GM12878 (cell line): ENCODE data around the gene SHB. TPM values are rescaled to one million over a fixed set of nuclear protein-coding genes. Genes with fewer than 3 reads are reported as not detected.

Experiments used
- ATAC-seq: fragments of 200-7000 bp; cut with Tn5 transposase; 3 replicates; pipeline ENCODE4 v1.9.1; 2020; ENCODE audit warnings: mild to moderate bottlenecking, moderate library complexity
- BruUV-seq: library from RNA; stranded (reverse); fragments of 400-500 nt; replicated peaks from 2 replicates; lab custom pipeline; 2021; lab: Mats Ljungman, UMichigan
- CTCF ChIA-PET: fragments of 300-600 bp; sonication (Branson Sonifier 250); formaldehyde crosslinking; extraction: SDS; loops from one replicate; lab custom pipeline; 2021; ENCODE audit warnings: inconsistent platforms; lab: Yijun Ruan, JAX
- POLR2A ChIA-PET: fragments of 350-600 bp; formaldehyde crosslinking; extraction: SDS; loops from one replicate; lab custom pipeline; 2021; ENCODE audit warnings: inconsistent platforms; lab: Charles Lee
- RAD21 ChIA-PET: fragments of 300-600 bp; sonication (Branson Sonifier 250); formaldehyde crosslinking; loops from one replicate; lab custom pipeline; 2023; ENCODE audit warnings: antibody characterized with exemption; ENCODE audit not compliant: unreplicated experiment; lab: Charles Lee
- SMC1A ChIA-PET: fragments of 300-600 bp; sonication (Branson Sonifier 250); formaldehyde crosslinking; loops from one replicate; lab custom pipeline; 2023; ENCODE audit not compliant: unreplicated experiment, uncharacterized antibody; lab: Charles Lee
- DNase-seq: peaks from one replicate; pipeline ENCODE4 v3.0.0-alpha.2; 2011; ENCODE audit warnings: low read depth, low spot score
- FAIRE-seq: peaks from 3 replicates; lab custom pipeline; 2011; peaks lifted over from hg19 to GRCh38; lab: Jason Lieb, UNC
- H2AFZ ChIP-seq: 2 replicates; pipeline ENCODE4 v1.6.0; 2011; ENCODE audit warnings: low read depth, low read length, control low read depth; ENCODE audit not compliant: control insufficient read depth
- H3K27ac ChIP-seq: 2 replicates; pipeline ENCODE4 v1.5.1; 2011; ENCODE audit warnings: control low read depth; ENCODE audit not compliant: control insufficient read depth, insufficient read depth
- H3K27me3 ChIP-seq, 2 experiments: replicated peaks in 1 of 2; 2 replicates each; pipeline versions ENCODE4 v1.6.0 to v1.6.1; 2011; ENCODE audit warnings: low read length in 1 of 2; ENCODE audit not compliant: control insufficient read depth in 2 of 2, insufficient read depth in 2 of 2
- H3K36me3 ChIP-seq, 2 experiments: 2 replicates each; pipeline ENCODE4 v1.5.1; 2011; ENCODE audit warnings: low read length in 1 of 2; ENCODE audit not compliant: control insufficient read depth in 2 of 2, insufficient read depth in 2 of 2
- H3K4me1 ChIP-seq: 2 replicates; pipeline ENCODE4 v1.6.1; 2011; ENCODE audit warnings: mild to moderate bottlenecking, low read length, moderate library complexity, mixed read lengths; ENCODE audit not compliant: control insufficient read depth, insufficient read depth
- H3K4me2 ChIP-seq: 2 replicates; pipeline ENCODE4 v1.6.0; 2011; ENCODE audit warnings: control low read depth; ENCODE audit not compliant: control insufficient read depth, insufficient read depth
- H3K4me3 ChIP-seq: fragments of 200-600 bp; sonication (generic); 2 replicates; pipeline ENCODE4 v1.5.1; 2016
- H3K79me2 ChIP-seq: 2 replicates; pipeline ENCODE4 v1.6.0; 2011; ENCODE audit warnings: low read length; ENCODE audit not compliant: control insufficient read depth, insufficient read depth
- H3K9ac ChIP-seq: 2 replicates; pipeline ENCODE4 v1.8.0; 2011; ENCODE audit warnings: low read length, control low read depth, mixed read lengths; ENCODE audit not compliant: control insufficient read depth, insufficient read depth
- H3K9me3 ChIP-seq: replicated peaks from 3 replicates; pipeline ENCODE4 v1.5.1; 2011; ENCODE audit warnings: mild to moderate bottlenecking, low read length; ENCODE audit not compliant: control insufficient read depth, insufficient read depth
- H4K20me1 ChIP-seq: 2 replicates; pipeline ENCODE4 v1.6.0; 2011; ENCODE audit not compliant: control insufficient read depth, insufficient read depth
- BHLHE40 ChIP-seq, 2 experiments: fragments of 450-650 bp in 1 of 2; IDR thresholded peaks; 2 replicates each; pipeline ENCODE4 v1.6.1; 2011 to 2017; ENCODE audit warnings: low read depth in 2 of 2, borderline replicate concordance in 1 of 2, improper control_type of control experiment in 1 of 2, low read length in 1 of 2, mild to moderate bottlenecking in 1 of 2
- NFIC ChIP-seq: IDR thresholded peaks from 2 replicates; pipeline ENCODE4 v1.6.1; 2012; ENCODE audit warnings: low read depth, mild to moderate bottlenecking, inconsistent platforms, low read length, moderate library complexity
- ZNF687 ChIP-seq: fragments of 450-650 bp; IDR thresholded peaks from 2 replicates; pipeline ENCODE4 v1.6.1; 2017; ENCODE audit warnings: mild to moderate bottlenecking, moderate library complexity
- WGBS: methylation state at CpG from one replicate; pipeline ENCODE4 v1.1.6; 2016; ENCODE audit warnings: low lambda C conversion rate; ENCODE audit not compliant: insufficient replicate concordance, insufficient coverage; ENCODE audit errors: missing lambda C conversion rate; 5-methylcytosine and 5-hydroxymethylcytosine counted together
- in situ Hi-C: fragments of 300-500 bp; cut with MboI; formaldehyde crosslinking; loops from 9 replicates; pipeline ENCODE4 v1.14.3; 2018; ENCODE audit warnings: mixed read lengths
- intact Hi-C: fragments of 100-400 bp; cut with micrococcal nuclease; formaldehyde crosslinking; loops from one replicate; pipeline ENCODE4 v1.14.2; 2022; ENCODE audit not compliant: unreplicated experiment
- polyA plus RNA-seq, 11 experiments: library from polyadenylated mRNA; depleted of rRNA in 4 of 11; unstranded in 6 of 11; stranded (reverse) in 5 of 11; fragments of >200 nt; fragmentation: Nextera tagmentation in 4 of 11; fragmentation: Illumina TruSeq in 1 of 11; extraction: Ambion mirVana in 4 of 11; extraction: Trizol in 1 of 11; gene quantifications; 1 replicate in 1 of 11; 2 replicates in 10 of 11; pipeline versions ENCODE4 v1.2.1 to v1.2.3, GENCODE V29; 2011 to 2016; ENCODE audit warnings: inconsistent platforms in 2 of 11, missing spikeins in 2 of 11, low read depth in 1 of 11
- total RNA-seq, 4 experiments: library from RNA; depleted of rRNA in 3 of 4; stranded (reverse); fragments of >200 nt in 3 of 4; fragmentation: Illumina TruSeq in 1 of 4; extraction: Trizol in 1 of 4; gene quantifications; 2 replicates each; pipeline versions ENCODE4 v1.2.1 to v1.2.3, GENCODE V29; 2013 to 2021

SHB gene
- total and polyA plus RNA-seq, 10 of the 15 experiments (the other 5 are each of a cell fraction or from before 2014, with no cell fraction given) = 0.29 to 6.2 (median 1.3) TPM

DNA sequence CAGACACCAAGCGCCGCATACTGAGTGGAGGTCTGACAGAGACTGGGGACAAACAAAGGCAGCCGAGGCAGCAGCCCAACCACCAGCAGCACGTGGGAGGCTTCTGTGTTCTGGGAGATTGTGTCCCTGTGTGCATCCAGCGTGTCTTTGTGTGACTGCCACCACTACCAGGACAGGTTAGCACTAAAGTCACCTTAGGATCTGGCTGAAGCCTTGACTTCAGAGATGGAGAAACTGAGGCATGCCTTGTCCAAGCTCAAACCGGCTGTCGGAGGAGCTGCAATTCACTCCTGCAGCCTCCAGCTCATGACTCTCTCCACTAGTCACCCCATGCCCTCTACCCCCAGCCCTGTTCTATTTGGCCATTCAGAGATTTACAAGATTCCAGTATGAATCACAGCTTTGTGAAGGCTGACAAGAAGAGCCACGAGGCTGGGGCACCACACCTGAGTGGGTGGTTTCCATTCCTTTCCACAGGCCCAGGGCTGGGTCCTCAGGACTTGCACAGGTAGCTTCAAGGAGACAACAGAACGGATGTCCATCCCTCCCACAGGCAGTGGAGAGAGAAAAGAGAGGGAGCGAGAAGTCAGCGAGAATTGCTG, 69.3 kb downstream of the SHB start:
- in situ Hi-C loops = loop anchor here (25.0 kb wide), 2 partner anchors 512 to 1062 kb away; partner anchors contain the start of gene POLR1E
- RAD21 ChIA-PET = interaction anchor here (0.8 to 4.0 kb wide), 11 partner anchors 8 to 109 kb away, joined by 3 to 23 read pairs (median 5); partner anchors contain the start of gene SHB

More for the DNA sequence above, 69.3 kb downstream of the SHB start:
- Histone ChIP-seq H3K4me3 (no peak overlapping the region), H3K4me2 (peak overlapping the region; percentile 7; the same call in 1 of the 2 replicates), H3K79me2 (no peaks in the 10 kb centered on the region), H2AFZ (no peak overlapping the region), H3K27me3 (no peaks in the 10 kb centered on the region), H3K36me3 (no peaks in the 10 kb centered on the region), H4K20me1 (no peaks in the 10 kb centered on the region), H3K4me1 (peaks cover 36% of the 10 kb centered on the region), H3K9ac (no peak overlapping the region), H3K27ac (no peak overlapping the region; the same call in 1 of the 2 replicates), H3K9me3 (no peaks in the 10 kb centered on the region)
- BruUV-seq = no TSS peak
- ATAC-seq (0 out of 3 replicates have a peak, but pooled peaks have one; percentile 7), DNase-seq (no peak), FAIRE-seq (no peak)
- intact Hi-C loops = no loop called here
- TF ChIP-seq ZNF687 = 0 out of 2 replicates have a peak, but pooled peaks have one; percentile 24
- TF ChIP-seq NFIC = no peak
- peak; percentile 15 to 37; a peak in 1 of 4 replicates for TF ChIP-seq BHLHE40 (IDR thresholded peaks at IDR 0.05; ENCODE audit: borderline replicate concordance in 1 of 2, low read depth in 2 of 2, low read length in 1 of 2)
- POLR2A ChIA-PET = interaction anchor here (1.3 kb wide), 1 partner anchor 20 kb away, joined by 3 read pairs; no protein-coding TSS in a partner anchor
- CTCF ChIA-PET = interaction anchor here (0.9 to 1.5 kb wide), 8 partner anchors 17 to 264 kb away, joined by 3 to 8 read pairs (median 4); partner anchors contain the start of gene SHB
- 78% methylated on average over 11 of the region's 11 CpGs for WGBS
- SMC1A ChIA-PET = interaction anchor here (0.6 to 3.6 kb wide), 14 partner anchors 9 to 307 kb away, joined by 3 to 12 read pairs (median 4); no protein-coding TSS in a partner anchor
